GM06990 (cell line): Measurements from ENCODE around the gene CORO2A.

ENCODE experiments used
- DNase-seq: peaks from one replicate; pipeline ENCODE4 v3.0.0-alpha.2; 2011; ENCODE audit not compliant: insufficient read length; ENCODE audit errors: extremely low read depth
- H3K27me3 ChIP-seq: replicated peaks from 2 replicates; pipeline ENCODE4 v1.6.0; 2011; ENCODE audit warnings: low read length; ENCODE audit not compliant: control insufficient read depth, insufficient read depth
- H3K36me3 ChIP-seq: 2 replicates; pipeline ENCODE4 v1.5.1; 2011; ENCODE audit warnings: low read length; ENCODE audit not compliant: control insufficient read depth, insufficient read depth
- H3K4me3 ChIP-seq: replicated peaks from 2 replicates; pipeline ENCODE4 v1.5.1; 2011; ENCODE audit warnings: low read depth, mild to moderate bottlenecking, control low read depth, low read length
- CTCF ChIP-seq: IDR thresholded peaks from 2 replicates; pipeline ENCODE4 v1.5.1; 2011; ENCODE audit warnings: low read length, control low read depth, mild to moderate bottlenecking, inconsistent platforms; ENCODE audit not compliant: insufficient read depth, poor library complexity, severe bottlenecking

The CORO2A gene

GRCh38 chr9:98104445-98104881, 88.0 kb downstream of the CORO2A start:
- H3K27me3 ChIP-seq, result no peaks in the 10 kb centered on the region
- H3K36me3 ChIP-seq, result peaks cover 8% of the 10 kb centered on the region
- no peak overlapping the region for H3K4me3 ChIP-seq
- no peak for TF ChIP-seq CTCF
- no peak for DNase-seq

- Histone ChIP-seq H3K4me3 (no peak overlapping the region; the same call in 1 of the 2 replicates), H3K36me3 (peaks cover 11% of the 10 kb centered on the region), H3K27me3 (no peaks in the 10 kb centered on the region)
- no peak for TF ChIP-seq CTCF
- DNase-seq, result peak; percentile 81
These were observed 90.6 kb downstream of the CORO2A start for GRCh38 chr9:98101868-98102273.

GRCh38 chr9:98101416-98101815, 91.0 kb downstream of the CORO2A start:
- no peak for TF ChIP-seq CTCF
- peaks cover 13% of the 10 kb centered on the region for H3K36me3 ChIP-seq
- peak overlapping the region; percentile 26 for H3K4me3 ChIP-seq
- peak; percentile 65 for DNase-seq
- no peaks in the 10 kb centered on the region for H3K27me3 ChIP-seq

- no peak for DNase-seq
- no peak overlapping the region for H3K4me3 ChIP-seq
- TF ChIP-seq CTCF, result no peak
- H3K36me3 ChIP-seq, result peaks cover 20% of the 10 kb centered on the region
- H3K27me3 ChIP-seq, result no peaks in the 10 kb centered on the region
These were observed 92.0 kb downstream of the CORO2A start for GRCh38 chr9:98100456-98100855.

GRCh38 chr9:98099898-98100297, 92.5 kb downstream of the CORO2A start:
- TF ChIP-seq CTCF, result no peak
- Histone ChIP-seq H3K36me3 (peaks cover 22% of the 10 kb centered on the region), H3K27me3 (no peaks in the 10 kb centered on the region), H3K4me3 (no peak overlapping the region)
- no peak for DNase-seq

- Histone ChIP-seq H3K36me3 (peaks cover 24% of the 10 kb centered on the region), H3K27me3 (no peaks in the 10 kb centered on the region), H3K4me3 (no peak overlapping the region)
- TF ChIP-seq CTCF, result no peak
- DNase-seq, result no peak
These were observed 93.1 kb downstream of the CORO2A start for GRCh38 chr9:98099346-98099745.
